ENCODE results near the gene WDFY1.
A peak's percentile ranks its signal among the peaks of the same experiment; 100 is the strongest.

WDFY1 gene

GRCh38 chr2:223856584-223856983 is 88.6 kb downstream of the WDFY1 start:
- DNase-seq (ENCODE audit: low spot score), result no peak

GRCh38 chr2:223856021-223856420 is 89.1 kb downstream of the WDFY1 start:
- DNase-seq (ENCODE audit: low spot score), result no peak

GRCh38 chr2:223855426-223855825 is 89.7 kb downstream of the WDFY1 start:
- DNase-seq (ENCODE audit: low spot score), result no peak

- DNase-seq (ENCODE audit: low spot score), result no peak
Observed at GRCh38 chr2:223854741-223855140, 90.4 kb downstream of the WDFY1 start.

GRCh38 chr2:223853425-223853837 is 91.7 kb downstream of the WDFY1 start:
- no peak for DNase-seq (ENCODE audit: low spot score)

- DNase-seq (ENCODE audit: low spot score), result peak; percentile 83
Observed at GRCh38 chr2:223852281-223852795, 92.8 kb downstream of the WDFY1 start.

GRCh38 chr2:223847410-223847809 is 97.7 kb downstream of the WDFY1 start:
- DNase-seq (ENCODE audit: low spot score), result no peak

GRCh38 chr2:223846515-223846914 is 98.6 kb downstream of the WDFY1 start:
- no peak for DNase-seq (ENCODE audit: low spot score)

- no peak for DNase-seq (ENCODE audit: low spot score)
Observed at GRCh38 chr2:223841436-223842190, 103.5 kb downstream of the WDFY1 start.

- peak; percentile 38 for DNase-seq (ENCODE audit: low spot score)
Observed at GRCh38 chr2:223837287-223838061, 107.7 kb downstream of the WDFY1 start, which contains the start of gene AP1S3. AP1S3 (minus strand) TSS chr2:223837582; CDS start chr2:223837450, 132 bp downstream.

GRCh38 chr2:223835701-223836532 is 109.2 kb downstream of the WDFY1 start:
- no peak for DNase-seq (ENCODE audit: low spot score)

GRCh38 chr2:223834431-223834830 is 110.7 kb downstream of the WDFY1 start:
- DNase-seq (ENCODE audit: low spot score), result no peak

- no peak for DNase-seq (ENCODE audit: low spot score)
Observed at GRCh38 chr2:223832241-223832903, 112.8 kb downstream of the WDFY1 start.

GRCh38 chr2:223829128-223829527 is 116.0 kb downstream of the WDFY1 start:
- DNase-seq (ENCODE audit: low spot score), result no peak

GRCh38 chr2:223828314-223828713 is 116.8 kb downstream of the WDFY1 start:
- DNase-seq (ENCODE audit: low spot score), result no peak

- DNase-seq (ENCODE audit: low spot score), result no peak
Observed at GRCh38 chr2:223826995-223827394, 118.1 kb downstream of the WDFY1 start.

Data from SK-N-DZ (cell line).